ENCODE data around the gene SREK1IP1.
"Not testable (repeated sequence)": the region's sequence is repeated elsewhere in the genome, so short reads cannot be mapped to it uniquely, and the experiment has no call there.

The SREK1IP1 gene

DNA sequence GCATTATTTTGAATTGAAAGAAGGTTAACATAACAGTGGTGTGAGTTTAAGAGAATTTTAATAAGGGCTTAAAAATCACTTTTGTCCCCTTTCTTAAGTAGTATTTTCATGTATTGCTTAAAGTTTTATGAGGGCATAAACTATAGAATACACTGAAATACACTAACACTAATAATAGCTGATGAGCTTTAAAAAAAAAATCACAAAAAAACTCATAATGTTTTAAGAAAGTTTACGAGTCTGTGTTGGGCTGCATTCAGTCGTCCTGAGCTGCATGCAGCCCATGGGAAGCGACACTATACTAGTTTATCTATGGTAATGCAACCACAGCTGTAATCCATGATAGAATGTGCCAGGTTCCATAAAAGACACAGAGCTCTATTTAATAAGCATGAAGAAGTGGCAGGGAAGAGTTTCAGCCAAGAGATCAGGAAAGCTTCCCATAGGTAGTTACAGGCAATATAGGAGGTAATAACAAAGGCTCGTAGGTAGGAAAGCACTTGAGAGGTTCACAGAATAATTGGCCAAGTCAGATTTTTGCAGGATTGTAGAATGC lies 4.5 kb downstream of the SREK1IP1 start:
- no peak for DNase-seq

DNA sequence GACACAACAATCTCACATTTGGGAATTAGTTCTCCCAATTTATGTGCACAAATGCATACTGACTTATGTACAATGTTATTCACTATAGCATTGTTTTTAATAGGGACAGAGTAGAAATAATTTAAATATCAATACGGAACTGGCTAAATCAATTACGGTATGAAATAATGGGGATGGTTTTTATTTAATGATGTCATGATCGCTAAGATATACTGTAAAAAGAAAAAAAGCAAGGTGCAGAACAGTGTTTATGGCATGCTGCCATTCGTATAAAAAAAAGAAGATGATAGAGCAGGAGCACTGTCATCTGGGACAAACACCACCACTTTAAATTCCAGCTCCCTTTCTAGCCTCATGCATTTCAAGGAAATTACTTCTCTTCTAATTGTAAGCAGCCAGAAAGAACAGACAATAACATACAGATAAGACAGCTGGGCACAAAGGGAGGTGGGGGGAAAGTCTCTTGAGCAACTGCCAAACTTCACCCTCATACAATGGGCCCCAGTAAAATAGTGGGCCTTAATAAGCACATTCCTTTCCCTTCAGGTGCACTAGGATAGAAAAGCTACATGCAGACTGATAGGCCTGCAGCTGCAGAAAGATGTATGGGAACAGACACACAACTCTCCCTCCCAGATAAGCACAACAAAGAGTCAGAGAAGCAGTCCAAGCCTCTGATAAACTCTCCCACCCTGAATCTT lies 8.4 kb downstream of the SREK1IP1 start:
- DNase-seq: no peak

DNA sequence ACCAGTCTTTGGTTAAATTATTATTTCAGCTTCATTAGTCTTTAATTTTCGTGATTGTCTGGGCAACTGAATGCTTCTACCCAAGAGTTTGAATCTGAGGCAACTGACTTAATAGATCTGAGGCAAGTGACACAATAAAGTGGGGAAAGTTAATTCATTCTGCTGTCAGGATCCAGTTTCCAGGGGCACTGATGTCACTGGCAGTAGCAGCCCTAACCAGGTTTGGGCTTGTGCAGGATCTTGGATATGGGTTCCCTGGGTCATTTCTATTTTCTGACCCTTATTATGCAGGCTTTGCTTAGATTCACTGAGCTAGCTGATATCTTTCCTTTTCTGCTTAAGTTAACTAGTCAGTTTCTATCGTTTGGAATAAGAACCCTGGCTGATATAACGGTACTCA lies 9.6 kb downstream of the SREK1IP1 start:
- DNase-seq: no peak

DNA sequence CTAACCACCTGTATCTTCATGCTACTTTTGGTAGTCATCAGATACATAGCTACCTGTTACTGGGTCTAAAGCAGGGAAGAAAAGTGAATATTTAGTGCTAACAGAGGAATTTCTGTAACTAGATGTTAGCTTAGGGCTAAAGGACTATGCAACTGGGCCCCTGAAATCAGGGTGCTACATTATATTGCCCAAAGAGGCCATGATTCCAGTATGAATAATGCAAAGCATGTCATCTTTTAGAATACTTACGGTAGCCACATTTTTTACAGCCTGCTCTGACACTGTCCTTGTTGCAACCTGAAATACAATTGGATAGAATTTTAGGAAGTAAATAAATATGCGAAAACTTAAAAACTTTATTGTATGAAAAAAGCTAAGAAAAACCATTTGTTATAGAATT lies 14.4 kb downstream of the SREK1IP1 start:
- no peak for DNase-seq

DNA sequence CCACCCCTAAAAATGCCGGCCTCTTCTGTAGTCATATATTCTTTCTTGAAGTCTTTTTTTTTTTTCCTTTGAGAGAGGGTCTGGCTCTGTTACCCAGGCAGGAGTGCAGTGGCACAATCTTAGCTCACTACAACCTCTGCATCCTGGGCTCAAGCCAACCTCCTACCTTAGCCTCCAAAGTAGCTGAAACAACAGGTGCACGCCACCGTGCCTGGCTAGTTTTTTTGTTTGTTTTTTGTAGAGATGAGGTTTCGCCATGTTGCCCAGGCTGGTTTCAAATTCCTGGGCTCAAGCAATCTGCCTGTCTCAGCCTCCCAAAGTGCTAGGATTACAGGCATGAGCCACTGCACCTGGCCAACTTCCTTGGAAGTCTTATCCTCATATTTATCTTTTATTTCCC lies 19.1 kb downstream of the SREK1IP1 start:
- DNase-seq: no peak

DNA sequence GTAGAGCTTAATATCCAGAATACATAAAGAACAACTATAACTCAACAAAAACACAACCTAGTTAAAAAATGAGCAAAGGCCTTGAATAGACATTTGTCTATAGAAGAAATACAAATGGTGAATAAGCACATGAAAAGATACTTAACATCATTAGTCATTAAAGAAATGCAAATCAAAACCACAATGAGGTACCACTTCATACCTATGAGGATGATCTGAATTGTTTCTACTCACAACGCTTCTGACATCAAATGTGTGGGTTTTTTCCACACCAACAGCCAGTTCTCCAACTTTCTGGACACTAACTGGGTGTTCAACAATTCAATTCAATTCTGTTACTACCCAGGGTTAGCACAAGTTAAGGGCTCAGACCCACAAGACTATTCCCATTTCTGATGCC lies 22.0 kb downstream of the SREK1IP1 start:
- no peak for DNase-seq

DNA sequence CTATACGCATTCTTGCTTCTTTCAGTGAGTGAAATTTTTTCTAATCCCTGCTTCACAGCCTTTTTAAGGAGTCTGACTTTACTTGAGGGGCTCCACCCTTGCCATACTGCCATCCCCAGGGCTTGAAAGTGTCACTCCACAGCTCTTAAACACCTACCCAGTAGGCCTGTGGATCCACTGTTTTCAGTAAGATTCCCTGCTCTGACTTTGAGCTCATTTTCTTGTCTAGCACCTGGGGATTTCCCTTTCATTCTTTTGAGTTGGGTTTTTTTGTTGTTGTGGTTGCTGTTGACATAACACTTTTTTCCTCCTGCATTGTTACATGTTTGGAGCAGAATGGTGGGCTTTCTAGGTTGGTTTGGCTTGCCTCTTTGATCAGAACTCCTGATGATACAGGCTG lies 23.6 kb downstream of the SREK1IP1 start:
- no peak for DNase-seq

DNA sequence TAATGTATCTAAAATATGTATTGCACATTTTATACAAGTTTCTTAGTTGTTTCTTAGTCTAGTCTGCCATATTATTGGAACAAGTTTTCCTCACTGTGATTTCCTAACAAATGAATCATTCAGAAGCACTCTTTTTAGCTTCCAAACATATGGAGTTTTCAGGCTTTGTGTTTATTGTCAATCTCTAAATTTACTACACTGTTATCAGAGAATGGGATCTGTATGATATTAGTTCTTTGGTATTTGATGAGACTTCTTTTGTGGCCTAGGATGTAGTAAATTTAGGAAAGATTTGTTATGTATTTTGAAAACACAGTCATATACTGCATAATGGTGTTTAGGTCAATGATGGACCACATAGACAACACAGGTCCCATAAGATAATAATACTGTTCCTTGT lies 25.7 kb downstream of the SREK1IP1 start:
- DNase-seq: no peak

DNA sequence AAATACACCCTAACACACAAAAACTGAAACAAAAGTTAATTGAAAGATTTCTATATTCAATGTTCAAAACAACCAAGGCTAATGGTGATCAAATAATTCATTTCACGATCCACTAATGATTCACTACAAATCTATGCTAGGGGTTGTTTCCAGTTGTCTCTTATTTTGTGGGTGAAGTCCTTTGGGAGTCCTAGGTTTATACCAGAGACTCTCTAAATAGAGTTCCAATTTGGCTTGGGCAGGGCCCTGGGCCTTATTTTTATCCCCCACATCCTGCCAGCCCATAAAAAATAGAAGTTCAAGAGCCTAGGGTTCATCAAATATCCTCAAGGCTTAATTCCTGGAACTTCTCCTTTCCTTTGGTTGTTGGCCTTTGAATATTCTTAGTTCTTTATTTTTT lies 26.1 kb downstream of the SREK1IP1 start:
- DNase-seq: no peak

DNA sequence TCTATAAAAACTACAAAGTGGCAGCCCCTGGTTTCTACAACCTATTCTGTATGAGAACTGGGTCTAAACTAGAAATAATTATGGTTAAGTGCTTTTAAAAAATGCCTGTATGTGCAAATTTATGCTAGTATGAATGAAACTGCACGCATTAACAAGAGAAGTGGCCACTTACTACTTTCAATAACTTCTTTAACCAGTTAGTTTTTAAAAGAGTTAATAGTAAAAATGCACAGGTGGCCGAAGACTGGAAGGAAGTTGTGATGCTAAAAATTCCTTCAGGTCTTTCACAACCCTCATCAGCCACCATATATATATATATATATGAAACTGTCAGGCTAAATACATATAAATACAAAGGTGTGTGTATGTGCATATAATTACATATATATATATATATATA lies 41.3 kb downstream of the SREK1IP1 start:
- DNase-seq: no peak

DNA sequence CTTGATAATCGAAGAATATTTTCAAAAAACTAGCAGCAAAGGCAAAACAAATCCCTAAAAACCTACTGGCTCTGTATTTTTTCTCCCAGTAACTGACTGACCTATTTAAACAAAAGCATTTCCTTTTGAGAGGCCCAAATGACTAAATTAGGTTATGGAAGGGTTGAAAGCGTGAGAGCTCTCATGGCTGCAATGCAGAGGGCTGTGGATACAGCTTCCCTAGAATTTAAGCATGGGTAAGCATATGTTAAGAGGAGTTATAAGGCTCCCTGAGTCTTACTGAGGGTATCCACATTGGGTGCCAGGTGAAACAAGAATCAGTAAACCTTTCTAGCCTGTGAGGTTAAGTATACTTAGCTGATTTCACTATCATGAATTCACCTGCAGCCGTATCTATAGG lies 45.9 kb downstream of the SREK1IP1 start:
- DNase-seq: no peak

DNA sequence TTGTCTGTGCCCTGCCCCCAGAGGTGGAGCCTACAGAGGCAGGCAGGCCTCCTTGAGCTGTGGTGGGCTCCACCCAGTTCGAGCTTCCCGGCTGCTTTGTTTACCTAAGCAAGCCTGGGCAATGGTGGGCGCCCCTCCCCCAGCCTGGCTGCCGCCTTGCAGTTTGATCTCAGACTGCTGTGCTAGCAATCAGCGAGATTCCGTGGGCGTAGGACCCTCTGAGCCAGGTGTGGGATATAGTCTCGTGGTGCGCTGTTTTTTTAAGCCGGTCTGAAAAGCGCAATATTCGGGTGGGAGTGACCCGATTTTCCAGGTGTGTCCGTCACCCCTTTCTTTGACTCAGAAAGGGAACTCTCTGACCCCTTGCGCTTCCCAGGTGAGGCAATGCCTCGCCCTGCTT lies 54.0 kb downstream of the SREK1IP1 start:
- DNase-seq: not testable (repeated sequence)

DNA sequence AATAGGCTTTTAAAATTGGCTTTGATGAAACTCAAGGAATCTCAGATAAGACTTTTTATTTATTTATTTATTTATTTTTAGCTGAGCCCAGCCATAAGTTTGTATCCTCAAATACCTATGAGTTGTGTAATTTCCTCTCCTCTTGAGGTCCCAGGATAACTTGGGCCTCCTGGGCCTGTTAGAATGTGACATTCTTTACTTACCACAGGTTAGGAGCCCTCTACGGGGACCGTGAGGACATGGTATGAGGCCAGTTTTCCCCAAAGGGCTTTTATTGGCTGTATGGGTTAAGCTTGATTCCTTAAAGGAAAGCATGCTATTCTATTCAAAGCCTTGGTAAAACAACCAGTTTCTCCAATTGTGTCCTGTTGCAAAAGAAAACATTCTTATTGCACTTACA lies 61.3 kb downstream of the SREK1IP1 start:
- no peak for DNase-seq

DNA sequence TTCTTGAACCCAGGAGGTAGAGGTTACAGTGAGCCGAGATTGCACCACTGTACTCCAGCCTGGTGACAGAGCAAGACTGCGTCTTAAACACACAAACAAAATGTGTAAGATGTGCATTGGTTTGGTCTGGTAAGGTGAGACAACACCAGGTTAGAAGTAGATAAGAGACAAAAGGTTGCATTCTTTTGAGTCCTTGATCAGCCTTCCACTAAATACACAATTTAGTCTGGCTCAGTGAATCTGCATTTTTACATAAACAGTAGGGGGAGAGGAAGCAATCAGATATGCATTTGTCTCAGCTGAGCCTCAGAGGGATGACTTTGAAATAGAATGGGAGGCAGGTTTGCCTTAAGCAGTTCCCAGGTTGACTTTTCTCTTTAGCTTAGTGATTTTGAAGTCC lies 62.4 kb downstream of the SREK1IP1 start:
- DNase-seq: not testable (repeated sequence)

DNA sequence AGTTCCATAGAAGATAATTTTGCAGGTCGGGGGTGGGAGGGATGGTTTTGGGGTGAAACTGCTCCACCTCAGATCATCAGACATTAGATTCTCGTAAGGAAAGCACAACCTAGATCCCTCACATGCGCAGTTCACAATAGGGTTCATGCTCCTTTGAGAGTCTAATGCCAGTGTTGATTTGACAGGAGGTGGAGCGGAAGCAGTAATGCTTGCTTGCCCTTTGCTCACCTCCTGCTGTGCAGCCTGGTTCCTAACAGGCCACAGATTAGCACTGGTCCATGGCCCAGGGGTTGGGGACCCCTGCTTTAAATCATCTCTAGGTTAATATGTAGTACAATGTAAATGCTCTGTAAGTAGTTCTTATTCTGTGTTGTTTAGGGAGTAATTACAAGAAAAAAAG lies 67.7 kb downstream of the SREK1IP1 start:
- no peak for DNase-seq

DNA sequence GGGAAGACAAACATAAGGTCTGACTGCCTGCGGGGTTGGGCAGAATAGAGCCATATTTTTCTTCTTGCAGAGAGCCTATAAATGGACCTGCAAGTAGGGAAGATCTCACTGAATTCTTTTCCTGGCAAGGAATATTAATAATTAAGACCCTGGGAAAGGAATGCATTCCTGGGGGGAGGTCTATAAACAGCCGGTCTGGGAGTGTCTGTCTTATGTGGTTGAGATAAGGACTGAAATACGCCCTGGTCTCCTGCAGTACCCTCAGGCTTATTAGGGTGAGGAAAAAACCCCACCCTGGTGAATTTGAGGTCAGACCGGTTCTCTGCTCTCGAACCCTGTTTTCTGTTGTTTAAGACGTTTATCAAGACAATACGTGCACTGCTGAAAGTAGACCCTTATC lies 72.1 kb downstream of the SREK1IP1 start:
- not testable (repeated sequence) for DNase-seq

DNA sequence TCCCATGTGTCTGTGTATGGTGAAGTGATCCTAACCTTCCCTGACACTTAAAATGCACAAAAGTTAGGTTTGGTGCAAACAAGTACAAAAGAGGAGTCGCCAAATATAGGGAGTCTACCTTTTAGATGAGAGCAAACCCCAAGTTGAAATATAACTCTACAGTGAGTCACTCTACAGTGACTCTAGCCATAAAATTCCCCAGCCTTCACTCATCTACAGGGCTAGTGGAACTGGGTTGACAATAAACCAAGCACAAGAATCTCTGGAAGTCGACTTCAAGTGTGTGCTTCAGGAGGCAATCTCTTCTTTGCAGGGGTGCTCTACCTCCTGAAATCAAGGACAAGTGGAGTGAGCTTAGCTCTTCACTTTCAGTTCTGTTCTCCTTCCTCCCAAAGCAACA lies 74.9 kb downstream of the SREK1IP1 start:
- no peak for DNase-seq

DNA sequence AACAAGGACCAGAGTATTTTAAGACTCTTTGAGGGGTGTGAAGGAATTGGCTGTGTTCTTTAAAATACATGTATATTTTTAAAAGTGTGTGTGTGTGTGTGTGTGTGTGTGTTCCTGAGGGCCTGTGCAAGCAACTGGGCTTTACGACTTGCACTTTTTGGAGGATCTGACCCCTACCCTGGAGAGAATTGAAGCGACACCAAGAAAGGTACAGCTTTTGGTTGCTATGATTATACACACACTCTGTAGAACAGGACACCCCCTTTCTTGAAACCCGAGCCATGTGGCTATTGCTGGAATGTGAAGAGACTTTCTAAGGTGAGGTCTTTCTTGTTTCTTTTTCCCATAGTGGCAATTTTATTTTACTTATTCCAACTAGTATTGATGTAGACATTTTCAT lies 77.2 kb downstream of the SREK1IP1 start:
- no peak for DNase-seq

DNA sequence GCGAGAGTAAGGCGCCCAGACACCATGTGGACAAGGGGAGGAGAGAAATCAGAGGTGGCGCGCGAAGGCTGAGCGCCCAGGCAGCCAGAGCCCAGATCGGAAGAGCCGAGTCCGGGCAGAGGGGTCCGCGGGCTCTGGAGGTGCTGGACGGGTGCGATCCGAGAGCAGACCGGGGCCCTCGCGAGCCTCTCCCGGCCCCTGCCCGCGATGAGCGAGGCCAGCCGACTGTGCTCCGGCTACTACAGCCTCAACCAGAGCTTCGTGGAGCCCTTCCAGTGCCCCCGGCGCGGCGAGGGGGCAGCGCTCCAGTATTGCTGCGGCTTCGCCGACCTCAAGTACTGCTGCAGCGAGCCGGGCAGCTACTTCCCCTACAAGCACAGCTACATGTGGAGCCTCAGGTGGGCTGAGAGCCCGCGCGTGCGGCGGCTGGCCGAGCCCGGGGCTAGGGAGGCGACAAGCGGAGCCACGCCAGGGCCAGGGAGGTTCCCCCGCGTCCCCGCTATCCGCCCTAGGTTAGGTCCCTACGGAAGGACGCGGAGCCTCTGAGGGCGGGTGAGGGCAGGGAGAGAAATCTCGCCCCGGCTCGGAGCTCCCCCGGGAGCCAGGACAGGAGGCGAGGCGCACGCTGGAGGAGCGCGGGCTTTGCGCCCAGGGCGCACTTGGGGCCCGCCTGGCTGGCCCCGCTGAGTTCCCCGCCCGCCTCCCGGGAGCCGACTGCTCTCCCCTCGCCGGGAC lies 77.9 kb downstream of the SREK1IP1 start, which contains the start of gene SHISAL2B:
Gene SHISAL2B, plus strand, starts transcription at position 87 of the 735 bp plus-strand sequence. Its CDS starts 121 bp downstream, at position 208.
- DNase-seq: peak in 1 of 2 experiments; percentile 3

DNA sequence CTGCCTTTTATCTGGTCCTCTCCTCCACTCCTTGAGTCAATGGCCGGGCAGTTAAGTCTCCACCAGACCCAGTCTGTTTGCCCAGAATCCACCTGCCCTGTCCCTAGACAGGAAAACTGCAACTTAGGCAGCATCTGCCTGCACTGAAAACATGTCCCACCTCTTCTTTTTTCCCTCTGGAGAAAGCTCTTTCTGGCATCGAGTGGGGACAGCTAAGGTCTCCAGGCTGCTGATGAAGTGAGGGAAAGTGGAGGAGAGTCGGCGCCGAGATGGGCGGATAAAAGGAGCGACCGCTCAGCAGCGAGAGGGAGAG lies 78.4 kb downstream of the SREK1IP1 start:
- DNase-seq: no peak

DNA sequence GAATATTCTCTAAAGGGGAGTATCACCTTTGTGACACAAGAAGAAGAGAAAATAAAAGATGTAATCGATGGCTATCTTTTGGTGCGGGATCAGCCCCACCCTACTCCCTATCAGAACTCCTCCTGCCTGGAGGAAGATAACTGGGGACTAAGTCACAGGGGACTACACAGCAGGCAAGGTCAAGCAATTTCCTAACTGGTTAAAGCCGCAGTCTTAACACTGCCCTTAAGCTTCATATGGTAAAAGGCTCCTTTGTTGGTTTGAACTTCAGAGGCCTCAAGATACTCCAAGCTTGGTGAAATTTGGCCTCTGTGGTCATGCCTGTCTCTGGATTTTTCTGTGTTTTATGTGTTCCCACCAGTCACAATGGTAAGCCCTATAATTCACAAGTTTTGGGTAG lies 79.5 kb downstream of the SREK1IP1 start:
- no peak for DNase-seq

DNA sequence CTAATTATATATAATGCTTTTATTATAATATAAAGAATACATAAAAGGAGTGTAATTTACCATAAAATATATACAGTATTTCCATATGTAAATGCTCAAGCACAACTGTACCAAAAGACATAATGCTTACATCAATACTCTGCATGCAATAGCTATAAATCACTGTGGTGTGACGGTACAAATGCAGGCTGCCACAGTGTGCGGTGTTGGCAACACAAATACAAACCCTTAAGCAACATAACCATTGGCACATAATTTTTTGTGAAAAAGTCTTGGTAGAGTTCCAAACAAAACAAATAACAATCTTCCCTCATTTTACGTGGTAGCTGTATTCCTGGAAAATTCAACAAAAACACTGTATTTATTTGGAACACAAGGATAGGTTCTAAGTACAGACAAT lies 80.1 kb downstream of the SREK1IP1 start:
- no peak for DNase-seq

DNA sequence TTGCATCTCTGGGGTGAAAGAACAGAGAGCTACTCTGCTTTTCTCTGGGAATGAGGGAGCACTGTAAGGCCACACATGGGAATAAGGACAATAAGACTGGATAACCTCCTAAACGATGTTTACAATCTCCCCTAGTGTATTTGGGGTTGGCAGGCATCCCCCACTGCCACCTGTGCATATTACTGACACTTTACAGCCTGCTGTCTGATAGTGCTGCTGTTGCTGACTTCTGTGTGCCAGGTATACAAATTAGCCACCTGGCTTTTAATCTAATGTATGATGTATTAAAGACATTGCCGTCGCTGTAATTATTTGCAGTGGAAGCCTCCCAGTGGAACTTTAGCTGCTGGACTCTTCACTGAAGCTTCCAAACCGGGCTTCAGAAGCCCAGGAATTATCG lies 82.6 kb downstream of the SREK1IP1 start:
- DNase-seq: no peak

DNA sequence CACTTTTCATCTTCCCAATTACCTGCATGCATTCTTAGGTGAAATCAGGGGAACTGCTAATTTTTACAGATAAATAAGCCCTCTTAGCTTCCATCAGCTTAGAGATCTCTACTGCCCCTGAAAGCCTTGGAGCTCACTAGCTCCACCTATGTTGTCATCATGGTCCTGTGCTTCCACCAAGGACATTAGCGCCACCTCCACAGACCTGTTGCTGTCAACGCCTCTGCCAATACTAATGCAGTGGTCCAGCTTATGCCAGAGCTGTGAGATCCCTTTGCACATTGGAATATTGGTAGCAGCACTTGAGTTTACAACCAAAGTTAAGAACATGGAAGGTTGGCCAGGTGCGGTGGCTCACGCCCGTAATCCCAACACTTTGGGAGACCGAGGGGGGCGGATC lies 85.9 kb downstream of the SREK1IP1 start:
- DNase-seq: no peak

DNA sequence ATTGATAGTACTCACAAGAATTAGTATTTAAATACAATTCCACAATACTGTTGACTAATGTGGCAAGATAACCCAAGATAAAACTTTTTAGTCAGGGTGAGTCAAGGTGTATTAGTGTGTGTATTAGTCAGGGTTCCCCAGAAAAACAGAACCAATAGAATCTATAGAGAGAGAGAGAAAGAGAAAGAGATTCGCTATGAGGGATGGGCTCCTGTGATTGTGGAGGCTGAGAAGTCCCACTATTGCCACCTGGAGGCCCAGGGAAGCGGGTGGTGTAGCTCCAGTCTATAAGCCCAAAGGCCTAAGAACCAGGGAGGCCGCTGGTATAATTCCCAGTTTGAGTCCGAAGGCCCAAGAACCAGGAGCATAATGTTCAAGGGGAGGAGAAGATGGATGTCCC lies 88.2 kb downstream of the SREK1IP1 start:
- no peak for DNase-seq

All from NCI-H1930 (cell line).